K562 (cell line): Measurements from ENCODE around the gene SLC9C2. TPM values are rescaled to one million over a fixed set of nuclear protein-coding genes. Genes with fewer than 3 reads are reported as not detected.

Experiments
- FOXJ2 ChIP-seq: fragments of 200-800 bp; sonication (Bioruptor generic); IDR thresholded peaks from 2 replicates; pipeline ENCODE4 v1.6.1; 2016; ENCODE audit warnings: missing genetic modification characterization, missing compliant biosample characterization
- HDAC6 ChIP-seq: IDR thresholded peaks from 2 replicates; pipeline ENCODE4 v1.6.1; 2012; ENCODE audit warnings: low read depth, mild to moderate bottlenecking, control low read depth, inconsistent platforms, low read length, moderate library complexity
- KLF13 ChIP-seq: fragments of 450-650 bp; IDR thresholded peaks from 2 replicates; pipeline ENCODE4 v1.6.1; 2016; ENCODE audit warnings: missing genetic modification characterization, low read depth, mild to moderate bottlenecking, missing compliant biosample characterization, moderate library complexity, borderline replicate concordance
- RBM15 ChIP-seq: fragments of 200-400 bp; formaldehyde crosslinking; IDR thresholded peaks from 2 replicates; pipeline ENCODE4 v1.6.1; 2018; ENCODE audit warnings: mild to moderate bottlenecking, low read length, moderate library complexity; ENCODE audit not compliant: insufficient read depth
- SIRT6 ChIP-seq: IDR thresholded peaks from one replicate; pipeline ENCODE4 v1.6.1; 2012; ENCODE audit warnings: low read depth, mild to moderate bottlenecking, control low read depth, inconsistent platforms, low read length, moderate library complexity
- SMAD4 ChIP-seq: fragments of 250-450 bp; sonication (Bioruptor Pico); conservative IDR thresholded peaks from 2 replicates; pipeline ENCODE4 v1.8.0; 2021; ENCODE audit warnings: inconsistent platforms, mild to moderate bottlenecking, moderate library complexity
- YBX1 ChIP-seq: fragments of 450-650 bp; IDR thresholded peaks from 2 replicates; pipeline ENCODE4 v1.7.1; 2016; ENCODE audit warnings: mild to moderate bottlenecking
- ZBTB1 ChIP-seq: sonication (generic); formaldehyde crosslinking; IDR thresholded peaks from 2 replicates; pipeline ENCODE4 v1.8.1; 2023; ENCODE audit warnings: missing genetic modification reagents, low read depth, mild to moderate bottlenecking, borderline replicate concordance
- ZC3H11A ChIP-seq: IDR thresholded peaks from 2 replicates; pipeline ENCODE4 v1.6.1; 2012; ENCODE audit warnings: low read depth, low read length, improper control_type of control experiment
- ZC3H4 ChIP-seq: sonication (generic); formaldehyde crosslinking; IDR thresholded peaks from 2 replicates; pipeline ENCODE4 v1.9.0; 2021; ENCODE audit warnings: missing genetic modification reagents, borderline replicate concordance
- ZNF384 ChIP-seq: IDR thresholded peaks from 2 replicates; pipeline ENCODE4 v1.6.1; 2012; ENCODE audit warnings: low read depth, low read length, improper control_type of control experiment
- polyA plus RNA-seq, 8 experiments: library from polyadenylated mRNA; depleted of rRNA in 4 of 8; stranded (reverse) in 5 of 8; unstranded in 3 of 8; fragments of >200 nt; fragmentation: Nextera tagmentation in 2 of 8; fragmentation: Illumina TruSeq in 1 of 8; extraction: Ambion mirVana in 2 of 8; extraction: Trizol in 1 of 8; gene quantifications; 2 replicates each; pipeline versions ENCODE4 v1.2.1 to v1.2.3, GENCODE V29; 2011 to 2014; ENCODE audit warnings: inconsistent platforms in 1 of 8, missing spikeins in 1 of 8
- total RNA-seq, 7 experiments: library from RNA; depleted of rRNA in 6 of 7; stranded (reverse); fragments of >200 nt in 6 of 7; fragmentation: Illumina TruSeq in 2 of 7; extraction: Trizol in 2 of 7; gene quantifications; 2 replicates each; pipeline versions ENCODE4 v1.2.1 to v1.2.3, GENCODE V29; 2011 to 2021; ENCODE audit warnings: low replicate concordance in 1 of 7
- TF ChIP-seq, protein P1 (sequence below): sonication (generic); formaldehyde crosslinking; IDR thresholded peaks from 2 replicates; pipeline ENCODE4 v1.8.0; 2023; ENCODE audit warnings: mild to moderate bottlenecking, missing genetic modification reagents
- TF ChIP-seq, protein P2 (sequence below): fragments of 450-650 bp; formaldehyde crosslinking; IDR thresholded peaks from 2 replicates; pipeline ENCODE4 v1.4.0; 2020; ENCODE audit warnings: mild to moderate bottlenecking, moderate library complexity

SLC9C2 gene
- total and polyA plus RNA-seq, 9 of the 15 experiments (the other 6 are each of a cell fraction or from before 2014, with no cell fraction given) = 0.11 to 0.22 (median 0.15) TPM; not detected in 5

DNA sequence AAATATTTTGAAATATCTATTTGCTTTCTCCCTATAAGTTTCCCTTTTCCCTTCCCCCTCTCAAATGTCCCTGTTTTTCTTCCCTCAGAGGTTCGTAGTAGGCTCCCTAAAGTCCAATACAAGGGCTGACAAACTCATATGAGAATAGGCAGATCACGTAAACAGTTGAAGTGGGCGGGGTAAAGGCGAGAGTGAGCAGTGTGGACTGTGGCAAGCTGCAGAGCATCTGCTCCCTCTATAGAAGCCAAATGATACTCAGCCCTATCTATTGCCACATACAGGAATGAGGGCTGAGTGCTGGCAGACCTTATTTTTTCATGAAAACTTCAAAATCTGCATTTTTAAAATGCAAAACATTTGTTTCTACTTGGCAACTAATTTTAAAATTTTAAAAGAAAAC lies 99.5 kb downstream of the SLC9C2 start (continued):
- TF ChIP-seq, protein P1, sequence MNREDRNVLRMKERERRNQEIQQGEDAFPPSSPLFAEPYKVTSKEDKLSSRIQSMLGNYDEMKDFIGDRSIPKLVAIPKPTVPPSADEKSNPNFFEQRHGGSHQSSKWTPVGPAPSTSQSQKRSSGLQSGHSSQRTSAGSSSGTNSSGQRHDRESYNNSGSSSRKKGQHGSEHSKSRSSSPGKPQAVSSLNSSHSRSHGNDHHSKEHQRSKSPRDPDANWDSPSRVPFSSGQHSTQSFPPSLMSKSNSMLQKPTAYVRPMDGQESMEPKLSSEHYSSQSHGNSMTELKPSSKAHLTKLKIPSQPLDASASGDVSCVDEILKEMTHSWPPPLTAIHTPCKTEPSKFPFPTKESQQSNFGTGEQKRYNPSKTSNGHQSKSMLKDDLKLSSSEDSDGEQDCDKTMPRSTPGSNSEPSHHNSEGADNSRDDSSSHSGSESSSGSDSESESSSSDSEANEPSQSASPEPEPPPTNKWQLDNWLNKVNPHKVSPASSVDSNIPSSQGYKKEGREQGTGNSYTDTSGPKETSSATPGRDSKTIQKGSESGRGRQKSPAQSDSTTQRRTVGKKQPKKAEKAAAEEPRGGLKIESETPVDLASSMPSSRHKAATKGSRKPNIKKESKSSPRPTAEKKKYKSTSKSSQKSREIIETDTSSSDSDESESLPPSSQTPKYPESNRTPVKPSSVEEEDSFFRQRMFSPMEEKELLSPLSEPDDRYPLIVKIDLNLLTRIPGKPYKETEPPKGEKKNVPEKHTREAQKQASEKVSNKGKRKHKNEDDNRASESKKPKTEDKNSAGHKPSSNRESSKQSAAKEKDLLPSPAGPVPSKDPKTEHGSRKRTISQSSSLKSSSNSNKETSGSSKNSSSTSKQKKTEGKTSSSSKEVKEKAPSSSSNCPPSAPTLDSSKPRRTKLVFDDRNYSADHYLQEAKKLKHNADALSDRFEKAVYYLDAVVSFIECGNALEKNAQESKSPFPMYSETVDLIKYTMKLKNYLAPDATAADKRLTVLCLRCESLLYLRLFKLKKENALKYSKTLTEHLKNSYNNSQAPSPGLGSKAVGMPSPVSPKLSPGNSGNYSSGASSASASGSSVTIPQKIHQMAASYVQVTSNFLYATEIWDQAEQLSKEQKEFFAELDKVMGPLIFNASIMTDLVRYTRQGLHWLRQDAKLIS (CRISPR knock-in tag) = no peak
- TF ChIP-seq, protein P2, sequence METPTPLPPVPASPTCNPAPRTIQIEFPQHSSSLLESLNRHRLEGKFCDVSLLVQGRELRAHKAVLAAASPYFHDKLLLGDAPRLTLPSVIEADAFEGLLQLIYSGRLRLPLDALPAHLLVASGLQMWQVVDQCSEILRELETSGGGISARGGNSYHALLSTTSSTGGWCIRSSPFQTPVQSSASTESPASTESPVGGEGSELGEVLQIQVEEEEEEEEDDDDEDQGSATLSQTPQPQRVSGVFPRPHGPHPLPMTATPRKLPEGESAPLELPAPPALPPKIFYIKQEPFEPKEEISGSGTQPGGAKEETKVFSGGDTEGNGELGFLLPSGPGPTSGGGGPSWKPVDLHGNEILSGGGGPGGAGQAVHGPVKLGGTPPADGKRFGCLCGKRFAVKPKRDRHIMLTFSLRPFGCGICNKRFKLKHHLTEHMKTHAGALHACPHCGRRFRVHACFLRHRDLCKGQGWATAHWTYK (CRISPR knock-in tag) = no peak
- no peak for TF ChIP-seq HDAC6
- TF ChIP-seq KLF13 = 0 out of 2 replicates have a peak, but pooled peaks have one; percentile 38
- no peak for TF ChIP-seq ZC3H11A
- no peak for TF ChIP-seq SIRT6
- TF ChIP-seq ZC3H4 (CRISPR knock-in tag) = no peak
- no peak for TF ChIP-seq RBM15
- no peak for TF ChIP-seq FOXJ2 (tag)
- TF ChIP-seq YBX1 = no peak
- TF ChIP-seq ZNF384 = no peak
- no peak for TF ChIP-seq SMAD4 (CRISPR knock-in tag)
- TF ChIP-seq ZBTB1 = no peak
